ENCODE results near the gene TRAPPC4.
"Not testable (repeated sequence)": the region's sequence is repeated elsewhere in the genome, so short reads cannot be mapped to it uniquely, and the experiment has no call there.

TRAPPC4 gene

GRCh38 chr11:119034813-119035212, 16.2 kb downstream of the TRAPPC4 start:
- no peak for DNase-seq (ENCODE audit: low read depth)

DNA sequence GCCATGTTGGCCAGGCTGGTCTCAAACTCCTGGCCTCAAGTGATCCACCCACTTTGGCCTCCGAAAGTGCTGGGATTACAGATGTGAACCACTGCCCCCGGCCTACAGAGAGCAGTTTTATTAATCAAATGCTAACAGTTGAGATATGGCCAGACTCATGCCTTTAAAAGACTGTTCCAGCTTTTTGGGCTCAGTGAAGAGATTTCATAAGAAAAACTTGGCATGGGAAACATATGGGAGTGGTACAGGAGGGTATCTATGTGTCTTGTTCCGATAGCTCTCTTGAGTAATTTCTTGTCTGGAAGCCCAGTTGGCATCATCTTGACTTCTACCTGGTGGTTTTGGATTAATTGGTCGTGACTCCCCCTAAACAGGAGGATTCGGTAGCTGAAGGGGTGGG, 20.3 kb downstream of the TRAPPC4 start:
- no peak for DNase-seq (ENCODE audit: low read depth)

DNA sequence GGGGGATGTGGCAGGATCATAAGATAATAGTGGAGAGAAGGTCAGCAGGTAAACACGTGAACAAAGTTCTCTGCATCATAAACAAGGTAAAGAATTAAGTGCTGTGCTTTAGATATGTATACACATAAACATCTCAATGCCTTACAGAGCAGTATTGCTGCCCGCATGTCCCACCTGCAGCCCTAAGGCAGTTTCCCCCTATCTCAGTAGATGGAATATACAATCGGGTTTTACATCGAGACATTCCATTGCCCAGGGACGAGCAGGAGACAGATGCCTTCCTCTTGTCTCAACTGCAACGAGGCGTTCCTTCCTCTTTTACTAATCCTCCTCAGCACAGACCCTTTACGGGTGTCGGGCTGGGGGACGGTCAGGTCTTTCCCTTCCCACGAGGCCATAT, 20.9 kb downstream of the TRAPPC4 start:
- not testable (repeated sequence) for DNase-seq (ENCODE audit: low read depth)

DNA sequence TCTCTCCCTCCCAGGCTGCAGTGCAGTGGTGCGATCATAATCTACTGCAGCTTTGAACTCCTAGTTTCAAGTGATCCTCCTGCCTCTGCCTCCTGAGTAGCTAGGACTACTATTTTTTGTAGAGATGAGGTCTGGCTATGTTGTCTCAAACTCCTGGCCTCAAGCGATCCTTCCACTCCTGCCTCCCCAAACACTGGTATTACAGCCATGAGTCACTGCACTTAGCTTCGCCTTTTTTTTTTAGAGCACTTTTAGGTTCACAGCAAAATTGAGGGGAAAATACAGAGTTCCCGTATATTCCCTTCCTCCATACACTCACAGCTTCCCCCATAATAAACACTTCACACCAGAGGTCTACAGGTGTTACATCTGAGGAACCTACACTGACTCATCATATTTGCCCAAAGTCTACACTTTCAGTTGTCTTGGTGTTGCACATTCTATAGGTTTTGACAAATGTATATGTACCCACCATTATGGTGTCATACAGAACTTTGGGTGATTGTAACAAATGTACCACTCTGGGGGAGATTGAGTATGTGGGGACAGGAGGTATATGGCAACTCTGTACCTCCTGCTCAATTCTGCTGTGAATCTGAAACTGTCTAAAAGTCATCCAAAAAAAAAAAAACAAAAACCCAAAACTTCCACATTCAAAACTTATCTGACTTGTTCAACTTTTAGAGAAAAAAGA, 23.4 kb downstream of the TRAPPC4 start:
- no peak for DNase-seq (ENCODE audit: low read depth)

DNA sequence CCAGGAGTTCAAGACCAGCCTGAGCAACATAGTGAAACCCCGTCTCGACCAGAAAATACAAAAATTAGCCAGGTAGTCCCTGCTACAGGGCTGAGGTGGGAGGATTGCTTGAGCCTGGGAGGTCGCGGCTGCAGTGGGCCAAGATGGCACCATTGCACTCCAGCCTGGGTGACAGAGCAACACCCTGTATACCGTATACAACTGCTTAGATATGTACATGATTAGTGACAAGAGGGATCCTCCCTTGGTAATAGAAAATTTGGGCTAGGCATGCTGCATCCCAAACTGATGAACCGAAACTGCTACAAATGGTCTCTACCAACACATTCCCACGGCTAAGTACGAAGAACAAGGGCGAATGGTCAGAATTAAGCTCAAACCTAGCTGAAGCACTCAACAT, 24.4 kb downstream of the TRAPPC4 start:
- DNase-seq (ENCODE audit: low read depth) = no peak

DNA sequence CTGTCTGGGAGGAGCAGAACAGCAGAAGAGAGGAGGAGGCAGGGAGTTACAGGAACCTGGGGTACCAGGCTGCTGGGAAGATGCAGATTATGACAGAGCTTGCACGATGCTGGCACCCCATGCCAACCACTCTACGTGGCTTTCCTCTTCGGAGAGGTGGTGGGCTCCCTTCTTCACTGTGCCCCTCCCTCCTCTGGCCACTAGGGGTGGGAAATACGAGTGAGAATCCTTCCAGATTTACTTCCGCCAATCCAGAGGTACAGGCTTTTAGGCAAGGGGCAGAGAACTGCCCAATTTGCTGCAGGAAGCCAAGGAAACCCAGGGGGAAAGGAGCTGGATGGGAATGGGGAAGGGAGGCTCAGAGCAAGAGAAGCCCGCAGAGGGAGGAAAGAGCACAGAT, 26.1 kb downstream of the TRAPPC4 start:
- no peak for DNase-seq (ENCODE audit: low read depth)

DNA sequence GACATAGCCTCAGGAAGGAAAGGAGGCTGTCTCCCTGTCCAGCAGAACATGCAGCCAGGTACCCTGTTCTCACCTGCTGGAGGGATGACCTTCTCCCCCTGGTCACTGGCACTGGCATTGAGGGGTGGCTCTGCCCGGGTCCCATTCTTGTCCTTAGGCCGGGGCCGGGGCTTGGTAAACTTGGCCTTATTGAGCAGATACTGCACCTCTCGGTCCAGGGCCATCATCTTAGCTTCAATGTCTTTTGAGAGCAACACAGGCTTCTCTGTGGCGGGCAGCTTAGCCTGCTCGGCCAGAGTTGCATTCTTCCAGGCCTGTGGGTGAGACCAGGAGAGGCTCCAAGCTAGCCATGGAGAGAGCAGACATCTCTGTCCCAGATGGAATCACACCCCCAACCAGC, 27.9 kb downstream of the TRAPPC4 start:
- DNase-seq (ENCODE audit: low read depth) = no peak

GRCh38 chr11:119047205-119047604, 28.6 kb downstream of the TRAPPC4 start:
- no peak for DNase-seq (ENCODE audit: low read depth)

- no peak for DNase-seq (ENCODE audit: low read depth)
These were observed 30.1 kb downstream of the TRAPPC4 start for GRCh38 chr11:119048644-119049043.

DNA sequence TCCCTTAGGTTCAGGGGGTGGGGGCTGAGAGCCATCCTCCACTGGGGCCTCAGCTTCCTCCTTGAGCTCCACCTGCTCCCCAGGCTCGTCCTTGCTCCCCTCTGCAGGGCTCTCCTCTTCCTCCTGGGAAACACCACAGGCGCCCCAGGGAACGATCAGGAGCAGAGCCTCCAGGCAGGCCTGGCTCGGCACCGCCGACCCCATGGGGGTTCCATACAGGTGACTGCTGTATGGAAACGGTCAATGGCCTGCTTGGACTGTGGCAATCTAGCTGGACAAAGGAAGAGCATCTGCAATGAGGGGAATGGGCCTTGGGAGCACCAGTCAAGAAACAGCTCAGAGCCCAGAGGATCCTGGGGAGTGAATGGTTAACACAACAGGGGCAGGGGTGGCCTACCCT, 30.5 kb downstream of the TRAPPC4 start:
- DNase-seq (ENCODE audit: low read depth) = no peak

GRCh38 chr11:119051440-119052162, 33.0 kb downstream of the TRAPPC4 start:
- DNase-seq (ENCODE audit: low read depth) = no peak

DNA sequence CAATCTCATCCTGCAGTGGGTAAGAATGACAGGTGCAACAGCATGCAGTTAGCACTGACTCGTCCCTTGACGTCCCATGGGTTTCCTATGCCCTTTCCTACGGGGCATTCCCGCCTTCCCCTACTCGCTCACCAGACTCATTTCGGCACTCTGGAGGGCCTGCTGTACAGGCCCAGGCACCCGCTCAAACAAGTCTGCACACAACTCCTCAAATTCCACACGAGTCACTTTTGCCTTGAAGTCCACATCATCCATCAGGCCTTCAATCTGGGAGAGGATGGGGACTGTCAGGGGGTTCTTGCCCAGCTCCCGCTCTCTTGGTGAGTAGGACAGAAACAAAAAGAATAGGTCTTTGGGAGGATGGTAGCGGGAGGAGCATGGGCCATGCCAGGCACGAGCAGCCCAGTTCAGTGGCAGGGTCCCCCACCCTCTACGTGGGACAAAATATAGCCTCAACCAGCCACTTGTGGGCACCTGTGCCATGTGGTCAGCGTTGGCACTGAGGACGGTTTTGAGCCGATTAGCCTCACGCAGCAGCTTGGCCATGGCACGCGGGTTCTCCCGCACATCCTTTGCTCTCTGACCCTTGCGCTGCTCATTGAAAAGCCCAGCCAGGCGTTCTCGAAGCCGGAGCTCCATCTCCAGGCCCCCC, 33.7 kb downstream of the TRAPPC4 start:
- no peak for DNase-seq (ENCODE audit: low read depth)

- no peak for DNase-seq (ENCODE audit: low read depth)
These were observed 35.9 kb downstream of the TRAPPC4 start for GRCh38 chr11:119054418-119054817.

DNA sequence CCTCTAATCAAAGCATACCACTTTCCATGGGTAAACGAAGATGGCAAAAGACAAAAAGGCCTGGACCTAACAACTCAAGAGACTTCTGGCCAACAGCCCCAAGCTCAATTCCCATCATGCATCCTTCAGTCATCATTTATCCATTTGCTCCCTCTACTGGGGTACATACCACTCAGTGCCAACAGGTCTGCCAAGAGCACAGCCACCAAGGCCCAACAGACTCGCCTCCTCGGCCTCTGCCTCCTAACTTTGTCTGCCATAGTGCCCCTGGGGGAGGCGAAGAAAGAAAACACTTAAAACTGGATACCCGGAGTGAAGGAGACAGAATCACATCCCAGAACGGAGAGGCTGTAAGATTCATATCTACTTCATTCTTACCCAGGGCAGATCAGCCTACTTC, 37.3 kb downstream of the TRAPPC4 start:
- DNase-seq (ENCODE audit: low read depth) = peak; percentile 31

- DNase-seq (ENCODE audit: low read depth) = no peak
These were observed 37.9 kb downstream of the TRAPPC4 start for GRCh38 chr11:119056421-119056999.

DNA sequence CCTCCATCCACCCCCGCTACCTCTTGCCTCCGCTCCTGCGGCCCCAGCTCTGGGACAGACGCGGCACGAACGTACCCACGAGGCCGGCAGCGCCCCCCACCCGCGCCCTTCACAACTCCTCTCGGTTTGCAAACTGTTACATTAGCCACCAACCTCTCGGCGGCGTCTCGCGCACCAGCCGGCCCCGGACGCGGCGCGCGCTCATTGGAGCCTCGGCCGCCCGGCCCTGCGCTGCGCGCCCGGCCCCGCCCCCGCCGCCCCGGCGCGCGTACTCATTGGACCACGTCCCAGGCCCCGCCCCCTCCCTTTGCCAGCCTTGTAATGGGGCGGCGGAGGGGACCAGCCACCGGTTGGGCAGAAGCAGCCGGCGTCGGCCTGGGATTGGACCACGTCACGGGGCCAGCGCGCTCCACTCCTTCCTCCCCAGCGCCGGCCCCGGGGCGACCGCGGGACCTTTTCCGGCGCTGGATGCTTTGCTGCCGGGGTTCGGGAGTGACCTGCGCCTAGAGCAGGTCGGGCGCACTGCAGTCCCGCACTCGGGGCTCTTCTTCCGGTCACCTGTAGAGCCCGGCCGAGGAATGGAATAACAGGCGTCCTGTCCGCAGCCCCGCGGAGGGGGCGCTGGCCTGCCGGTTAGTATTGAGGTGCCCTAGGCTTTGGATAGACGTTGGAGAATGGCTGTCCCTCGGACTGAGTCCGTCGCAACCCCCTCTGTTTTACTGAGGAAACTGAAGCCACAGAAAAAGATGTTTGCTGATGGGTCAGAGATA, 38.6 kb downstream of the TRAPPC4 start, which contains the start of gene HYOU1:
Gene HYOU1 (minus strand): TSS at position 206 of the 770 bp plus-strand sequence. CDS start 1,045 bp downstream, outside the sequence.
- DNase-seq (ENCODE audit: low read depth) = peak; percentile 74

- not testable (repeated sequence) for DNase-seq (ENCODE audit: low read depth)
These were observed 40.6 kb downstream of the TRAPPC4 start for GRCh38 chr11:119059128-119059527.

- no peak for DNase-seq (ENCODE audit: low read depth)
These were observed 42.7 kb downstream of the TRAPPC4 start for GRCh38 chr11:119061256-119061655.

DNA sequence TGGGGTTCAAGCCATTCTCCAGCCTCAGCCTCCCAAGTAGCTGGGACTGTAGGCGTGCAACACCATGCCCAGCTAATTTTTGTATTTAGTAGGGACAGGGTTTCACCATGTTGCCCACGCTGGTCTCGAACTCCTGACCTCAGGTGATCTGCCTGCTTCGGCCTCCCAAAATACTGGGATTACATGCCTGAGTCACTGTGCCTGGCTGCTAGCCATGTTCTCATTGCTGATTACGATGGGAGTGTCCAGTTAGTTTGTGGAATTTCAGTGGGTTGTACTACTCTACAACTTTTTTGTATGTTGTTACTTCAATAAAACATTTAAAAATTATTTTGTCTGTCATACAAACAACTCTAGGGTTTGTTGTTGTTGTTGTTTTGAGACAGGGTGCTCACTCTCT, 44.2 kb downstream of the TRAPPC4 start:
- no peak for DNase-seq (ENCODE audit: low read depth)

- no peak for DNase-seq (ENCODE audit: low read depth)
These were observed 46.8 kb downstream of the TRAPPC4 start for GRCh38 chr11:119065369-119065768.

DNA sequence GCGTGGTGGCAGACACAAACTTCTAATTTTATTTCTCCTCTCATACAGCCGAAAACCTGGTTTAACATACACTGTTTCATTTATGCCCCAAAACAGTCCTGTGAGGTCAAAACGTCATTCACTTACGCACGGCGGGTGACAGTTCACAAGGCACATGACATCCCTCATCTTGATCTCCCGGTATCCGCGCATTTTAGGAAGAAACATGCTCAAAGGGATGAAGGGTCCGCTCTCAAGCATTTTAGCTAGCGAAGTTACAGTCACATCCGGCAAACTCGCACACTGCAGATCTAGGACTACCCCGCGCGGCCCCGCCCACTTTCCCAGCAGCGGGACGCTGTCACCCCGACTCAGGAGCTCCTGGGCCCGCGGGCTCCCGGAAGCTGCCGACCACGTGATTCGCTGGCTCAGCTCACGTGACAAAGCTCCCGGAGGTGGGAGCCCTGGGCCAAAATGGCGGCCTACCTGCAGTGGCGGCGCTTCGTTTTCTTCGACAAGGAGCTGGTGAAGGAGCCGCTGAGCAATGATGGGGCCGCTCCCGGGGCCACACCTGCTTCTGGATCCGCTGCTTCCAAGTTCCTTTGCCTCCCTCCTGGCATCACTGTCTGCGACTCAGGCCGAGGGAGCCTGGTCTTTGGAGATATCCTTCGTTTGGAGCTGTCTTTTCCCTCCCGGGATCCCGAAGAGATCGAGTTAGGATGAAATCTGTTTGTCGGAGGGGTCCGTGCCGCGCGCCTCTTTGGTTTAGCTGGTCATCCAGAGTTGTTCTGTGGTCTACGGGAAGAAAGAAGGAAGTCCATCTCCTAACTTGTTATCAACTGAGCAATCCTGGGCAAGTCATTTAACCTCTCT, 49.0 kb downstream of the TRAPPC4 start, which contains the start of gene VPS11:
Gene VPS11 (plus strand): TSS at position 448 of the 852 bp plus-strand sequence. CDS start 6 bp downstream, at position 454.
- peak; percentile 88 for DNase-seq (ENCODE audit: low read depth)
